Measurements from ENCODE around the gene CCDC78.
"Not testable (repeated sequence)": the region's sequence is repeated elsewhere in the genome, so short reads cannot be mapped to it uniquely, and the experiment has no call there.

Gene CCDC78

DNA sequence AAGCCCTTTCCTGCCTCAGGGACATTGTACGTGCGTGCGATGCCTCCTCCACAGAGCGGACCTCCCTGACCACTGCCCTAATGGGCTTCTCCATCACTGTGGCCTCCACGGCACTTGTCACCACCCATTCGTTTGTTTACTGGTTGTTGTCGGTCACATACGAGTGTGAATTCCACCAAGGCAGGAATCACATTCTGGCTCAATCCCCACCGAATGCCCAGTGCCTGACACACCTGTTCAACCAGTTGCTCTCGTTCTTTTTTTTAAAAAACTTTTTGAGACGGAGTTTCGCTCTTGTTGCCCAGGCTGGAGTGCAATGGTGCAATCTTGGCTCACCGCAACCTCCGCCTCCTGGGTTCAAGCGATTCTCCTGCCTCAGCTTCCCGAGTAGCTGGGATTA is 35.0 kb downstream of the CCDC78 start:
- not testable (repeated sequence) for DNase-seq

GRCh38 chr16:689175-689897 is 36.9 kb downstream of the CCDC78 start:
- no peak for DNase-seq

DNA sequence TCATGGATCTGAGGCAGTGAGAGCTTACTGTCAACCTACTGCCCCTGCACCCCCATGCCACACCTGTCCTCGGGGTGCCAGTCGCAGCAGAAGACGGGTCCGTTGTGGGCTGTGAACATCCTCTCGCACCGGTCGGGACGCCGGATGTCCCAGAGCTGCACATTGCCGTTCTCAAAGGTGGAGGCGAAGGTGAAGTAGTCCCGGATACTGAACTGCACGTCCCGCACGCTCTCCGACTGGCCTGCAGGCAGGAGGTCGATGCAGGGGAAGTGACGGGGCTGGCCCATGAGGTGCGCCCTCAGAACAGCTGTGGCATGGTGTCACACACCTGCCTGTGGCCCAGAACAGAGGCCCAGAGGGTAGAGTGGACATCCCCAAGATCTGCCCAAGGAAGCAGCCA is 38.7 kb downstream of the CCDC78 start:
- no peak for DNase-seq

DNA sequence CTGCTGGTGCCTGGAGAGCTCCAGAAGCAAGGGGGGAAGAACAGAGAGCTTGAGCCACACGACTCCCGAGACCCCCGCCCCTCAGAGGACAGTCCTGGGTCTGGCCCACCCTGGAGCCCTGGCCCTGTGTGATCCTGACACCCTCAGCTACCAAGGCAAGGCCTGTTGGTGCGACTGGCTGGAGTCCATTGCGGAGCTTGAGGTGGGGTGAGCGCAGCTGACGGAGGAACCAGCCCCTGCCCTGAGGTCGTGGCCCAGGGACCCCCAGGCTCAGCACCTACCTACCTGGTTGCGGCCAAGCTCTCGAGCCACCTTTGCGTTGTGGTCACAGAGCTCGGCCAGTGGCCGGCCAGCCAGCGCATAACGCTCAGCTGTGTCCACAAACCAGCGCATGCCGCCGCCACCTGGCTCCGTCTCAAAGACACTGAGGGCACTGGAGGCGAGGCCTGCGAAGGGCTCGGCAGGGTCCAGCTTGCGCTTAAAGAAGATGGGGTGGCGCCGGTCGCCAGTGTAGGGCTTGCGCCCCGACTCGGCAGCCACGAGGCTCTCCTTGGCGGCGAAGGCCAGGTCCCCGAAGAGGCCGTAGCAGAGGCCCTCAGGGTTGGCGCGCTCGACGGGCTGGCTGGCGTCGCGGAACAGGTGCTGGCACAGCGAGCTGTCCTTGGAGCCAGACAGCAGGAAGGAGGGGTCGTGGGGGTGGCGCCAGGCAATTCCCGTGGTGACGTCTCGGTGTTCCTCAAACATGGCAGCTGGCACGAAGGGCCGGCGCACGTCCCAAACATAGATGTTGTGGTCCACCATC is 39.6 kb downstream of the CCDC78 start:
- no peak for DNase-seq

DNA sequence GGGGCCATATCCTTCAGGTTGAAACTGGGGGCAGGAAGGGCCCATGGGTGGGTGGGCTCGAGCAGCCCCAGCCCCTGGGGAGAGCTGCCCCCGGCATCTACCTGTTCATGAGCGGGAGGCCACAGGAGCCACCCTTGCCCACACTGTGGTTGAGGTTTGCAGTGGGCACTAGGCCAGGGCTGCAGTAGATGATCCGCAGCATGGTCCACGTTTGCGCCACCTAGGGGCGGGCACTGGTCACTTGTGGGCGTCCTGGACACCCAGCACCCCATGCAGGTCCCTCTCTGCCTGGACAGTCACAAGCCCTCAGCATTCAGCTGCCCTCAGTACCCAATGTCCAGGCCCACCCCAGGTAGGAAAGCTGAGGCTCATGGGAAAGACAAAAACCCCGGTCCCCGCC is 40.3 kb downstream of the CCDC78 start:
- no peak for DNase-seq

GRCh38 chr16:684961-685696 is 41.1 kb downstream of the CCDC78 start:
- peak; percentile 72 for DNase-seq

DNA sequence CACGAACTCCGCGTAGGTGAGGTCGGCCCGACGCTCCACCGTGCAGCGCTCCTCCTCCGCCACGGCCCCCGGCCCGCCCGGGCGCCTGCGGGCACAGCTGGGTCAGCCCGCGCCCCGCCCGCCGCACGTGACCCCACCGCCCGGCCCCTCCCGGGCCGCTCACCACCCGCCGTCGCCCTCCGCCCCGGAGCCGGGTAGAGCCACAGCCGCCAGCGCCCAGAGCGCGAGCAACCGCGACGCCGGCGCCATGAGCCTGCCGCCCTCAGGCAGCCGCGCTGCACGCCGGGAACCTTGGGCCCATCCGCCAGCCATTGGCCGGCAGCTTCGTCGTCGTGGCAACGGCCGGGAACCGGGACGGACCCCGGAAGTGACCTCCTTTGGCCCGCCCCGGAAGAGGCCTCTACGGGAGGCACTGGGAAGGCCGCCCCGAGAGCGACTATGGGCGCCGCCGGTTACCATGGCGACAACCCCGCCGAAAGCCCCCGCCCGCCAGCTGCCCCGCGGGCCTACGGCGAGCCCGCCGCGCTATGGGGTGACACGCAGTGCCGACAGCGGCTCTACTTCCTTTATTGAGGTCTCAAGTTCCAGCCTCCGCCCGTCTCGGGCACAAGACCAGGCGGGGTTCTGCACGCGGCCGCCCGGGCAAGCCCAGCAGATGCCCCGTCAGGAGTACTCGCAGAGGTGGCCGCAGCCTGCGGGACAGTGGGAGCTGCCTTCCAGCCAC is 42.0 kb downstream of the CCDC78 start, which contains the start of gene JMJD8:
Gene JMJD8 (minus strand): TSS at position 264 of the 724 bp plus-strand sequence. CDS start 15 bp downstream, at position 249.
- DNase-seq = peak; percentile 83

DNA sequence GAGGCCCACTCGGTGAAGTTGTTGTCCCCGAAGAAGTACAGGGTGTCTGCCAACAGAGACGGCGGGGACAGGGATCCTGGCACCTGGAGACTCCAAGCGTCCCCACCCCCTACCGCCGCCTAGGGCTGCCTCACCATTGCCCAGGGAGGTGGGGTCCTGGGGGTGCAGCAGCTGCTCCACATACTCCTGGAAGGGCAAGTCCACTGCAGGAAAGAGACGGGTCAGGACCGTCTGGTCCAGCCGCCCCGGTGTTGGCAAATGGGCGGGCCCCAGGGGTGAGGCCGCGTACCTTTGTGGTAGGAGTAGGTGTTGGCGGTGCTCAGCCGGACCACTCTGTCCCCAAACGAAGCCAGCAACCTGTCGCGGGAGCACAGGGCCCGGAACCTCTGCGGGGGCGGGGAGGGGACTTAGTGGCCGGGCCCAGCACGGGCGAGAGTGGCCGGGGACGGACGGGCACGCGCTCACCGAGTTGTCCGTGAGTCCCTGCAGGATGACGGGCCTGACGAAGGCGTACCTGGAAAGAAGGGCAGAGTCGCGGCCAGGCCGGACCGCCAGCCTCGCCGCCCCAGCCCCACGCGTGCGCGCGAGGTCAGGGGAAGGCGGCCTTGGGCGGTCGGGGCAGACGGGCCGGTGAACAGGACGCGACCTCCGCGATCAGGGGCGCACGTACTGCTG is 42.7 kb downstream of the CCDC78 start:
- no peak for DNase-seq

- no peak for DNase-seq
These were observed 43.5 kb downstream of the CCDC78 start for GRCh38 chr16:682493-683395.

GRCh38 chr16:681746-682427 is 44.4 kb downstream of the CCDC78 start:
- no peak for DNase-seq

GRCh38 chr16:680967-681745 is 45.1 kb downstream of the CCDC78 start:
- DNase-seq = no peak

- DNase-seq = no peak
These were observed 45.7 kb downstream of the CCDC78 start for GRCh38 chr16:680625-680945.

DNA sequence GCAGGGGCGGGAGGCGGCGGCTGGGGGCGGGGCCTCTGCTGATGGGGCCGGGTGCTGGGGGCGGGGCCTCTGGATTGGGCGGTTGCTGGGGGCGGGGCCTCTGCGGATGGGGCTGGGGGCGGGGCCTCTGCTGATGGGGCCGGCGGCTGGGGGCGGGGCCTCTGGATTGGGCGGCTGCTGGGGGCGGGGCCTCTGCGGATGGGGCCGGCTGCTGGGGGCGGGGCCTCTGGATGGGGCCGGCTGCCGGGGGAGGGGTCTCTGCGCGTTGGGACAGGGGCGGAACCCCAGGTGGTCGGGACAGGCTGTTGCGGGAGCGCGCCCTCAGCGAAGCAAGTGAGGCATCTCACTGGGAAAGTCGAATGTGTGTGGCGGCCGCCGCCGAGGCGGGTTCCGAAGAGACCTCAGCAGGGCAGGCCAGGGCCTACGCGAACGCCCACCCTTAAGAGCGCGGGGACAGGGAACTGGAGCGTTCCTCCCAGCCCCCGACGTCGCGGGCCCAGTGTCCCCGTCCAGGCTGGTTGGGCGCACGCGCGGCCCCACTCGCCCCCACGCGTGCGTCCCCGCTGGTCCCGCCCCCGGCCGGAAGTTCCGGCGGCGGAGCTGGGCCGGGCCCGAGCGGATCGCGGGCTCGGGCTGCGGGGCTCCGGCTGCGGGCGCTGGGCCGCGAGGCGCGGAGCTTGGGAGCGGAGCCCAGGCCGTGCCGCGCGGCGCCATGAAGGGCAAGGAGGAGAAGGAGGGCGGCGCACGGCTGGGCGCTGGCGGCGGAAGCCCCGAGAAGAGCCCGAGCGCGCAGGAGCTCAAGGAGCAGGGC is 46.2 kb downstream of the CCDC78 start, which contains the start of gene STUB1:
Gene STUB1 (plus strand): TSS at position 597 of the 811 bp plus-strand sequence. CDS start 116 bp downstream, at position 713.
- DNase-seq = no peak

DNA sequence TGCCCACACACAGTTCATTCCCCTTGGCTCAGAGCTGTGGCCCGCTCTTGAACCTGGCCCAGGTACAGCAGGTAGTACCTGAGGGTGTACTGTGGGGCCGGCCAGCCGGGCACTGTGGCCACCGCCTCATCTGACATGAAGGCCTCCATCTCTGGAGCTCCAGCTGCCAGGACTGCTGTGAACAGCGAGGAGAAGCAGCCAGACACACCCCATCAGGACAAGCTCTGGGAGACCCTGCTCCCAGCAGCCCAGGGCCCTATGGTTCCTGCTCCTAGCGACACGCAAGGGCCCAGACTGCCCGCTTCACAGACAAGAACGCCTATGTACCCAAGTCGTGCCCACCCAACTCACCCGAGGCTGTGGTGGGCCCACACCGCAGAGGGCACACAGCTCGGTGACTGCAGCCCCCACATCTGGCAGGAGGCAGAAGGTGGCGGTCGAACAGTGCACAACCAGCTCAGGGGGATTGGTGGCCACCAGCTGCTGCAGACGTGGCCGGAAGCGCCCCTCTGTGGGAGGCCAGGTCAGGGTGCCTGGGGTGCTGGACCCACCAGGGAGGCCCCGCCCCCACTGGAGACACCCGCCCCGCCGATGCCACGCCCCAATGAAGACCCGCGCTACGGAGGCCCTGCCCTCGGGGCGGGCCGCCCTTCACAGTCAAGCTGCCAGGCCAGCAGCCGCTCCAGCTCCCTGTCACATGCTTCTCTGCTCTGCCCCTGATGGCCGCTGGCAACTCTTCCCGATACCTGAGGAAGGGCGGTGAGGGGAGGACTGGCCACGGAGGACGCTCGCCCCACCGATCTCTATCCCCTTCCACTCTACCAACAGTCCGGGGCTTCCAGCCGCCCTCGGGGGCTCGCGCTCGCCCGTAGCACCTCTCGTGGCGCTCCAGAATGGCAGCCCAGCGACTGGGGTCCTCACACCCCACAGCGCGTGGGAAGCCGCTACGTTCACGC is 47.1 kb downstream of the CCDC78 start:
- DNase-seq = no peak

GRCh38 chr16:678209-678857 is 47.9 kb downstream of the CCDC78 start:
- DNase-seq = no peak

GRCh38 chr16:677316-678190 is 48.7 kb downstream of the CCDC78 start:
- DNase-seq = no peak

Data from NCI-H510A (cell line).